HG02588 (cell line): Measurements from ENCODE around the gene POLR1H.
"Not testable (repeated sequence)": the region's sequence is repeated elsewhere in the genome, so short reads cannot be mapped to it uniquely, and the experiment has no call there.

Experiments used
- ATAC-seq: cut with Tn5 transposase; IDR thresholded peaks from one replicate; pipeline ENCODE4 v1.9.1; 2021; ENCODE audit warnings: mild to moderate bottlenecking, moderate library complexity; ENCODE audit not compliant: unreplicated experiment

POLR1H gene, protein sequence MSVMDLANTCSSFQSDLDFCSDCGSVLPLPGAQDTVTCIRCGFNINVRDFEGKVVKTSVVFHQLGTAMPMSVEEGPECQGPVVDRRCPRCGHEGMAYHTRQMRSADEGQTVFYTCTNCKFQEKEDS

DNA sequence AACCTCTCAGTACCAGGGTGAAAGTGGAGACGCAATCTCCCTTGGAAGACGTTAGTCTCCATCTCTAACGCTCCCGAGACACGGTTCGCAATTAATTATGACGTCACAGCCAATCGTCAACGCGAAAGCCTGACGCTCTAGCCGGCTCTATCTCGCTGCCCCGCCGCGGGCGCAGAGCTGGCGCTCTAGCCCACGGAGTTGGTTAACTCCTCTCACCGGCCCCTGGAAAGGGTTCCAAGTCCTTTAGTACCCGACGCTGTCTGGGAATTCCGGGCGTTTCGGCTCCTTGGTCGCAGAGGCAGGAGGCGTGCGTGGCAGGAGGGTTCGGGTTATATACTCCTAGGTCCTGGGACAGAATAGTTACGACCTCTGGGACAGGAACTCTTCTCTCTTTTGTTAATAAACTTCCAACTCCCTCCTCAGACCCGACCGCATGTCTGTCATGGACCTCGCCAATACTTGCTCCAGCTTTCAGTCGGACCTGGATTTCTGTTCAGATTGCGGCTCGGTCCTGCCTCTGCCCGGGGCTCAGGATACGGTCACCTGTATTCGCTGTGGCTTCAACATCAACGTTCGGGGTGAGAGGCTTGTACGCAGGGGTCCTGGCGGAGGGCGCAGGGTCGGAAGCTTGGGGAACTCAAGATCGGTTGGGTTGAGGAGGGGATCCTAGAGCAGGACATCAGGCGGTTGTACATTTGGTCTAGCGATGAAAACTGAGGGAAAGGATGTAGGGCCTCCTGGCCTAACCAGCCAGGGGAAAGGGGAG lies at the start of gene POLR1H:
POLR1H (plus strand) TSS at position 174 of the 766 bp plus-strand sequence; CDS start at position 434, 260 bp downstream.
- ATAC-seq = peak; percentile 90

GRCh38 chr6:30013291-30013922 lies 47.7 kb upstream of the POLR1H start:
- ATAC-seq = no peak

GRCh38 chr6:30019819-30020218 lies 41.2 kb upstream of the POLR1H start:
- no peak for ATAC-seq

- no peak for ATAC-seq
Observed at GRCh38 chr6:30020626-30021025, 40.4 kb upstream of the POLR1H start.

DNA sequence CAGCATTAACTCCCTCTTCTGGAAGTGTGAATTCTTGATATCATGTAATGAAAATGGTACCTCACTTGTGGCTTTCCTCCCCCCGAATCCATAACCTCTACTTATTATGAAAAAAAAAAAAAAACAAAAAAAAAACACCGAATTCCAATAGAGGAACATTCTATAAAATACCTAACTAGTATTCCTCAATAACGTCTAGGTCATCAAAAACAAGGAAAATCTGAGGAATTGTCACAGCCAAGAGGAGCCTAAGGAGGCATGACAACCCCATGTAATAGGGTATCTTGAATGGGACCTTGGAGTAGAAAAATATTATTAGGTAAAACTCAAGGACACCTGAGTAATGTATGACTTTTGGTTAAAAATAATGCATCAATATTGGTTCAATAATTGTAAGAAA lies 38.9 kb upstream of the POLR1H start:
- ATAC-seq = no peak

DNA sequence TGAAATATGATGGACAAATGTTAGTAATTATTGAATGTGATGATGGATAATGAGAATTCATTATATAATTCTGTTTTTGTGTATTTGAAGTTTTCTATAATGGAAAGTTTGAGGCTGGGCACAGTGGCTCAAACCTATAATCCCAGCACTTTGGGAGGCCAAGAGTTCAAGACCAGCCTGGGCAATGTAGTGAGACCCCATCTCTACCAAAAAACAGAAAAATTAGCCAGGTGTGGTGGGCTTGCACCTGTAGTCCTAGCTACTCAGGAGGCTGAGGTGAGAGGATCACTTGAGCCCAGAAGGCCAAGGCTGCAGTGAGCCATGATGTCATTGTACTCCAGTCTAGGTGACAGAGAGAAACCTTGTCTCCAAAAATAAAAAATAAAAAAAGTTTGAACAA lies 38.4 kb upstream of the POLR1H start:
- not testable (repeated sequence) for ATAC-seq

DNA sequence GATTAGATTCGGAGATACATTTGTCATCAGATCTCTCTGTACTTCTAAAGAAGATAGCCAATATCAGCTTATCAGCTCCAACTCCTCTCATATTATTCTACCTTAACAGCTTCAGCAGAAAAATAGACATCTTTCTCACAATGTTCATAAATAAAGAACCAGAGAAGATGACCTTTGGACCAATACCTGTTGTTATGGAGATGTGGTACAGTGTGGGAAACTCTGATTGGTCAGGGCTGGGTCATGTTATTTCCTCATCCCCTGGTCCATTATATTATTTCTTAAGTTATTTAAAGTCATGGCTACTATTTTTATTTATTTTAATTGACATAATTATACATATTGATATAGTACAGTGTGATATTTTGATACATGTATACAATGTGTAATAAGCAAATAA lies 35.9 kb upstream of the POLR1H start:
- ATAC-seq = no peak

DNA sequence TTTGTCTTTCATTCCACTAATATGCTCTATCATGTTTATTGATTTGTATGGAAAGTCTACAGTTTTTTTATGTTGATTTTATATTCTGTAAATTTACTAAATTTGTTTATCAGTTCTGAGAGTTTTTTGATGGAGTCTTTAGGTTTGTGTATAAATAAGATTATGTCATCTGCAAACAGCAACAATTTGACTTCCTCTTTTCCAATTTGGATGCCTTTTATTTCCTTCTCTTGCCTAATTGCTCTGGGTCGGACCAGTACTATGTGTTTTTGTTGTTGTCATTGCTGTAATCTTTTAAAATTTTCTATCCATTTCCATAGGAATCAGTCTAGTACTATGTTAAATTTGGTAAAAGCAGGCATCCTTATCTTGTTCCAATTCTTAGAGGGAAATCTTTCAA lies 31.5 kb upstream of the POLR1H start:
- no peak for ATAC-seq

- no peak for ATAC-seq
Observed at GRCh38 chr6:30031381-30031780, 29.7 kb upstream of the POLR1H start.

DNA sequence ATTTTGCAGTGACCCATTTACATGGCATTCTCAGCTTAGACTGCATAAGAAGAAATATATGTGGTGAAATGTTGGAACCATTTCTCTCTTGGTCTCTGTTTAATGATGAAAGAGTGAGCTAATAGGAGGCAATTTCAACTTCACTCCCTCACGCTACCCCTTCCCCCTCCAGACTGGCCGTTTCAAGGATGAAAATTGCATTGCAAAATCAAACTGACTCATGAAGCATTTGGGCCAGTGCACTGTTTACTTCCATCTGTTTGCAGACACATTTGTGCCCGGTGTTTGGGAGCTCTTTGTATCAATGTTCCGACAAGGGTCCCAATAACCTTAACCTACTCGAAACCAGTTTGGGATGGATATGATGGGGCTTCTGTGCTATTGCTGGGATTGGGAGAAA lies 27.6 kb upstream of the POLR1H start:
- not testable (repeated sequence) for ATAC-seq

DNA sequence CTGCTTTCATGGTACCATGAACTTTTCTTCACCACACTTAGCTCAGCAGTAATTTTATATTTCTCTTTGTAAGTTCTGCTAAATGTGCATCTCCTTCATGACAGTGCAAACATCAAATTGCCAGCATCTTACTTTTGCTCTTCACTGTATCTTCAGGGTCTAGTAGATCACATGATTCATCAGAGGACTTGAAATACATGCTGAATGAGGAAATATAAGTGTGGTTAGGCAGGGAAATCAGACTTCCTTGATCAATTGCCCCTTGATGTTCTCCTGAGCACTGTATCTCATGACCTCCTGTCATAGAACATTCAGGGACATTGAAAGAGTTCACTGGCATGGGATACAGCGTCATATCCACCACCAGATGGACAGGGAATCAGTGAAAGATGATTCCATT lies 25.3 kb upstream of the POLR1H start:
- ATAC-seq = no peak

- no peak for ATAC-seq
Observed at GRCh38 chr6:30037182-30037788, 23.8 kb upstream of the POLR1H start.

GRCh38 chr6:30041221-30041620 lies 19.8 kb upstream of the POLR1H start:
- no peak for ATAC-seq

DNA sequence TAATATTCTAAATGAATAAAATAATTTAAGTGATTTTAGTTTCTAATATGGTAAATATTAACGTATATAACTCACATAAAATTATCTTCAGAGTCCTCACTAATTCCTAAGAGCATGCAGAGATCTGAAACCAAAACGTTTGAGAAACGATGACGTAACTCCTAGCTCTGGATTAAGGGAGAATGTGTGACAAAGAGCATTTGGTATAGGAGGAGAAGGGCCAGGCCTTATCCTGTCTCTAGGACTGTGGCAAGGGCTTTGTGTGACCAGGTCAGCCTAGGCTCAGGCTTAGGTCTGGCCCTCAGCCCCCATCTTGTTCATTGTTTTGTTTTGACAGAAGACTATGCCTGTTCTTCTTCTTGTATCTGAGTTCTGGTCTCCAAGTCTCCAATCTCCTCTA lies 19.2 kb upstream of the POLR1H start:
- no peak for ATAC-seq

GRCh38 chr6:30042476-30042875 lies 18.6 kb upstream of the POLR1H start:
- ATAC-seq = no peak

GRCh38 chr6:30042914-30043313 lies 18.2 kb upstream of the POLR1H start:
- no peak for ATAC-seq

- no peak for ATAC-seq
Observed at GRCh38 chr6:30043744-30044143, 17.3 kb upstream of the POLR1H start.

DNA sequence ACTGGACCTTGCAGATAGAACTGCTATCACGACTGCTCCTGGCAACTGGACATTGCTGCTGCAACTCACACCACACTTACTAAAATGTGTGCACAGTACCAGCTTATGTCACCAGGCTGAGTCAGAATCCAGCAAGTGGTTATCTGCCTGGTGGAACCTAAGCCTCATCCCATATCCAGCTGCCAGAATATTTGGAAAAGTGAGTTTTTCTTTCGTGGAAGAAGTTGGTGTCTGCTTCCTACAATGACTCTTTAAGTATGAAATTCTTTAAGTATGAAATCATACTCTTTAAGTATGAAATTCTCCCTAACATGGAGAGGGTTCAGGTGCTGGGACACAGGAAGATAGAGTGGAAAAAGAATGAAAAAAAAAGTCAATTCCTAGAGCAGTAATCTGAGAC lies 16.4 kb upstream of the POLR1H start:
- no peak for ATAC-seq

DNA sequence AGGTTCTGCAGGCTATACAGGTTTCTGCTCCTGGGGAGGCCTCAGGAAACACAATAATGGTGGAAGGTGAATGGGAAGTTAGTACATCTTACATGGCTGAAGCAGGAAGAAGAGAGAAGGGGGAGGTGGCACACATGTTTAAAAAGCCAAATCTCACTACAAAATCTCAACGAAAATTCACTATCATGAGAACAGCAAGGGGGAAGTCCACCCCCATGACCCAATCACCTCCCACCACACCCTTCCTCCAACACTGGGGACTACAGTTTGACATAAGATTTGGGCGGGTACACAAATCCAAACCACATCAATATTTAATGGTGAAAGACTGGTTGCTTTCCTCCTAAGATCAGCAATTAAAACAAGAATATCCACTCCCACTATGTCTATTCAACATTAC lies 13.8 kb upstream of the POLR1H start:
- ATAC-seq = no peak

DNA sequence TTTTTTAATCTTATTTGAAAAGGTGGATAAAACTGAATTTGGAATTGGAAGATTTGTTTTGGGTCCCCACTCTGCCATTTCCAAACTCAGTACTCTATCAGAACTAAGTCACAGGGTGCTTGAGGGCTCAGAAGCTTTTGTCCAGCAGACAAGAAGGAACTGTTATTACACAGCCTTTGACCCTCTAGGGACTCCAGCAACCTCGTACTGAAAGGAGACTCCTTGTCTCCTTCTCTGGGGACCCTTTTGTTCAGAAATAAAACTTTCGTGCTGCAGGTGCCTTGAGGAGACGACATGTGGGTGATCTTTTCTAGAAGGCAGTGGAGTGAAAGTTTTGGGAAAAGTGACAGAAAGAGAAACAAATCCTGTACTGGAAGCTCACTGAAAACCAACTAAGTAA lies 7.4 kb upstream of the POLR1H start:
- ATAC-seq = no peak

- no peak for ATAC-seq
Observed at GRCh38 chr6:30055513-30055912, 5.6 kb upstream of the POLR1H start.

DNA sequence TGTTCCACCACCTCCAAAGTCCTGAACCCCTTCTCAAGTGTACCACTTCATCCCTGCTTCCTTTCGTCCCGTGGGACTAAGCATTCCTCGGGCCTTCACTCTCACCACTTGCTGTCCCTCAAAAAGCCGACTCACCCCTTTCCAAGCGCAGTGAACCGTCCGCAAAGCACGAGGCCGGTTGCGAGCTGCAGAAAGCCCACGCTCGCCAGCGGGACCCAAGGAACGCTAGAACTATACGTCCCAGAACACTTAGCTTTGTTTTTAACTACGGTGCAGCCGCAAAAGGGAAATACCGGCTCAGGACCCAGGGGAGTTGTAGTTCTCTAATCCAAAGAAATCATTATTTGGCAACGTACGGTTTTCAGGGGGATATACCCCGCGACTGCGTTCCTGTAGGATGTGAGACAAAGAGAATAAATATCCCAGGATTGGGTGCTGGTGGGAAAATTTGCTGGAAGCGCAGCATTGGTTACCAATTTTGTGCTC lies 416 bp upstream of the POLR1H start:
- no peak for ATAC-seq
